Measurements from ENCODE around the gene TMEM86B.

- TF ChIP-seq CTCF (conservative IDR thresholded peaks at IDR 0.05 in 1 of 2, IDR thresholded peaks at IDR 0.05 in 1 of 2; ENCODE audit: low read depth in 1 of 2, low read length in 2 of 2), result no peak
- no peak for TF ChIP-seq EZH2 (IDR thresholded peaks at IDR 0.05; ENCODE audit: low read length, missing control alignments)
Measured at GRCh38 chr19:55256562-55257460, 28.2 kb upstream of the TMEM86B start.

Measured in fibroblast of lung (primary cell).